Loucy (cell line): Measurements from ENCODE around the gene TTC29.
"Not testable (repeated sequence)": the region's sequence is repeated elsewhere in the genome, so short reads cannot be mapped to it uniquely, and the experiment has no call there.

Experiments used
- H2AFZ ChIP-seq: fragments of 200-600 bp; sonication (generic); 2 replicates; pipeline ENCODE4 v1.6.0; 2016; ENCODE audit warnings: antibody characterized with exemption, mild to moderate bottlenecking, low read length, moderate library complexity
- H3F3A ChIP-seq: fragments of 200-600 bp; 2 replicates; pipeline ENCODE4 v1.6.0; 2016; ENCODE audit warnings: antibody characterized with exemption, low read depth, mild to moderate bottlenecking
- H3K27me3 ChIP-seq: fragments of 200-600 bp; sonication (generic); 2 replicates; pipeline ENCODE4 v1.6.1; 2014; ENCODE audit warnings: low read length, mild to moderate bottlenecking; ENCODE audit not compliant: insufficient read depth, poor library complexity, severe bottlenecking
- H3K36me3 ChIP-seq: fragments of 200-600 bp; sonication (generic); 2 replicates; pipeline ENCODE4 v1.6.1; 2016; ENCODE audit warnings: low read length; ENCODE audit not compliant: insufficient read depth
- H3K4me1 ChIP-seq: fragments of 200-600 bp; sonication (generic); 2 replicates; pipeline ENCODE4 v1.5.1; 2014; ENCODE audit warnings: low read length, mild to moderate bottlenecking; ENCODE audit not compliant: insufficient read depth, poor library complexity, severe bottlenecking
- H3K4me2 ChIP-seq: fragments of 200-600 bp; sonication (generic); 2 replicates; pipeline ENCODE4 v1.6.0; 2014; ENCODE audit warnings: antibody characterized with exemption, low read length, low read depth, mild to moderate bottlenecking; ENCODE audit not compliant: poor library complexity, severe bottlenecking
- H3K4me3 ChIP-seq: fragments of 200-600 bp; sonication (generic); 2 replicates; pipeline ENCODE4 v1.5.1; 2014; ENCODE audit warnings: low read length, mild to moderate bottlenecking, mixed read lengths; ENCODE audit not compliant: poor library complexity, severe bottlenecking
- H3K79me2 ChIP-seq: fragments of 200-600 bp; sonication (generic); 2 replicates; pipeline ENCODE4 v1.6.1; 2014; ENCODE audit warnings: low read length; ENCODE audit not compliant: insufficient read depth
- H3K9ac ChIP-seq: fragments of 200-600 bp; sonication (generic); 2 replicates; pipeline ENCODE4 v1.6.0; 2014; ENCODE audit warnings: mild to moderate bottlenecking, low read depth, low read length, moderate library complexity; ENCODE audit not compliant: poor library complexity, severe bottlenecking
- H3K9me2 ChIP-seq: fragments of 200-600 bp; sonication (generic); replicated peaks from 2 replicates; pipeline ENCODE4 v1.6.1; 2016; ENCODE audit warnings: low read depth, low read length, mixed read lengths
- H3K9me3 ChIP-seq: fragments of 200-600 bp; sonication (generic); 2 replicates; pipeline ENCODE4 v1.6.1; 2014; ENCODE audit warnings: mild to moderate bottlenecking, antibody characterized with exemption, low read length, low read depth; ENCODE audit not compliant: insufficient read depth
- H4K20me1 ChIP-seq: fragments of 200-600 bp; sonication (generic); 2 replicates; pipeline ENCODE4 v1.6.0; 2014; ENCODE audit warnings: antibody characterized with exemption, low read length, mild to moderate bottlenecking; ENCODE audit not compliant: insufficient read depth, poor library complexity, severe bottlenecking
- EZH2phosphoT487 ChIP-seq: fragments of 200-600 bp; IDR thresholded peaks from 2 replicates; pipeline ENCODE4 v1.6.1; 2018; ENCODE audit warnings: antibody characterized with exemption, mild to moderate bottlenecking, moderate library complexity, borderline replicate concordance
- TF ChIP-seq, protein P1 (sequence below): fragments of 200-600 bp; sonication (generic); conservative IDR thresholded peaks from 2 replicates; pipeline ENCODE4 v1.5.1; 2014; ENCODE audit warnings: mild to moderate bottlenecking, antibody characterized with exemption, low read length

TTC29 gene

DNA sequence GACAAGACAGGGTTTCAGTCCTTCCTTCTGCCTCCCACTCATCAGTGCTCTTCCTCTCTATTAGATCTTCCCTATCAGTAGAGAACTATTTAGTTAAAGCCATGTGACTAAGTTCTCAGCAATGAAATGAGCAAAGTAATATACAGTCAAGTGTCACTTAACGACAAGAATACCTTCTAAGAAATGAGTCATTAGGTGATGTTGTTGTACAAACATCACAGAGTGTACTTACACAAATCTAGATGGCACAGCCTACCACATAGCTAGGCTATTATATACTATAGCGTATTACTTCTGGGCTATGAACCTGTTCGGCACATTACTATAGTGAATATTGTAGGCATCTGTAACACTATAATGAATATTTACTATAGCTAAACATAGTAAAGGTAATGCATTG lies 235.7 kb downstream of the TTC29 start:
- Histone ChIP-seq H3K4me2 (no peak overlapping the region), H2AFZ (no peak overlapping the region), H3K9me2 (no peaks in the 10 kb centered on the region), H3K4me3 (no peak overlapping the region), H3K9ac (no peak overlapping the region), H3K4me1 (no peaks in the 10 kb centered on the region), H3K9me3 (no peaks in the 10 kb centered on the region), H3K36me3 (no peaks in the 10 kb centered on the region), H3K79me2 (no peaks in the 10 kb centered on the region), H4K20me1 (no peaks in the 10 kb centered on the region), H3F3A (no peaks in the 10 kb centered on the region), H3K27me3 (no peaks in the 10 kb centered on the region)
- TF ChIP-seq, protein P1, sequence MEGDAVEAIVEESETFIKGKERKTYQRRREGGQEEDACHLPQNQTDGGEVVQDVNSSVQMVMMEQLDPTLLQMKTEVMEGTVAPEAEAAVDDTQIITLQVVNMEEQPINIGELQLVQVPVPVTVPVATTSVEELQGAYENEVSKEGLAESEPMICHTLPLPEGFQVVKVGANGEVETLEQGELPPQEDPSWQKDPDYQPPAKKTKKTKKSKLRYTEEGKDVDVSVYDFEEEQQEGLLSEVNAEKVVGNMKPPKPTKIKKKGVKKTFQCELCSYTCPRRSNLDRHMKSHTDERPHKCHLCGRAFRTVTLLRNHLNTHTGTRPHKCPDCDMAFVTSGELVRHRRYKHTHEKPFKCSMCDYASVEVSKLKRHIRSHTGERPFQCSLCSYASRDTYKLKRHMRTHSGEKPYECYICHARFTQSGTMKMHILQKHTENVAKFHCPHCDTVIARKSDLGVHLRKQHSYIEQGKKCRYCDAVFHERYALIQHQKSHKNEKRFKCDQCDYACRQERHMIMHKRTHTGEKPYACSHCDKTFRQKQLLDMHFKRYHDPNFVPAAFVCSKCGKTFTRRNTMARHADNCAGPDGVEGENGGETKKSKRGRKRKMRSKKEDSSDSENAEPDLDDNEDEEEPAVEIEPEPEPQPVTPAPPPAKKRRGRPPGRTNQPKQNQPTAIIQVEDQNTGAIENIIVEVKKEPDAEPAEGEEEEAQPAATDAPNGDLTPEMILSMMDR, result no peak
- no peak for TF ChIP-seq EZH2phosphoT487

DNA sequence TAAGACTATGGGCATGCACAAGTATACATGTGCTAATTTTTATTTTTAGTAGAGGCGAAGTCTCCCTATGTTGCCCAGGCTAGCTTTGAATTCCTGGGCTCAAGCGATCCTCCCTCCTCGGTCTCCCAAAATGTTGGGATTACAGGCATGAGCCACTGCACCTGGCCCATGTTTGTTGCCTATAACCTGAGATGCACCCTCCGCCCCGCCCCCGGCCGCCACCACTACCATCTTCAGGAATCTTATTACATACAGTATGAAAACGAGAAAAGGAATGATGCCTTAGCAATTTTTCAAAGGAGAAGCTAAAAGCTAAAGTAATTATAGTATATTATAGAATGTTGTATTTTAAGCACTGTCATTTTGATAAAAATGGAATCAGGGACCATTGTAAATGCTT lies 245.8 kb downstream of the TTC29 start:
- Histone ChIP-seq H2AFZ (no peak overlapping the region), H3K79me2 (no peaks in the 10 kb centered on the region), H3K36me3 (no peaks in the 10 kb centered on the region), H3K4me2 (no peak overlapping the region), H3K9ac (no peak overlapping the region), H3K9me3 (no peaks in the 10 kb centered on the region), H3K9me2 (no peaks in the 10 kb centered on the region), H4K20me1 (no peaks in the 10 kb centered on the region), H3K4me3 (no peak overlapping the region), H3F3A (no peaks in the 10 kb centered on the region), H3K27me3 (no peaks in the 10 kb centered on the region), H3K4me1 (no peaks in the 10 kb centered on the region)
- TF ChIP-seq, protein P1, result no peak
- no peak for TF ChIP-seq EZH2phosphoT487

DNA sequence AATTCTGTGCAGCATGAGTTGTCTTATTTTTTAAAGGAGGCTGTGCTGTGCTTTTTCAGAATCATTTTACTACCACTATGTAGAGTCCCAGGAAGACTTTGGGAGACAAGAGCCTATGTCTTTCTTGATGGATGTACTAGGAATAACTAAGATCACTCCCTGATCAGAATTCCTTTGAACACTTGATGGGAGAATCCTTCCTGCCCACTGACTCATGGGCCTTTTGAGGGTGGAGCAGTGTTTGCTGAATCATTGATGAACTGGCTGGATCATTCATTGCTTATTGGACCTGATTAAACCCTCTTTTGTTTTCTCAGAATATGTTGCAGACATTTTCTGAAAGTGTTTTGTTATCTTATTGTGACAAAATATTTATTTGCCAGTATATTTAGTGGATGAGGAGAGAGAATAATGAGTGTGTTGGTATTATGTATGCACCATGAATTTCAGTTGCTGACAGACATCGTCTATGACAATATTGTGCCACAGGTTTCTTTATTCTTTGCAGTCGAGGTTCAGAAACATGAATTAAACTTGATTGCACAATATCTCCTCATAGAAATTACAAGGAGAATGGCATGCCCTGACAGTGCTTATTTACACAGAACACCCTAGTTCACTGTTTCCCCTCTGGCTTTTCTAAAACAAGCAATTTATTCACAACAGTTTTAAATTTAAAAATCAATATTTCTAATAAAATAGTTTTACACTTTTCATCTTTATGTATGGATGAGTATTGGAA lies 270.7 kb downstream of the TTC29 start:
- Histone ChIP-seq H3K9ac (no peak overlapping the region), H3K4me2 (no peak overlapping the region), H2AFZ (no peak overlapping the region), H3K9me2 (no peaks in the 10 kb centered on the region), H3F3A (no peaks in the 10 kb centered on the region), H3K36me3 (no peaks in the 10 kb centered on the region), H3K4me3 (no peak overlapping the region), H4K20me1 (no peaks in the 10 kb centered on the region), H3K9me3 (no peaks in the 10 kb centered on the region), H3K27me3 (no peaks in the 10 kb centered on the region), H3K4me1 (no peaks in the 10 kb centered on the region), H3K79me2 (no peaks in the 10 kb centered on the region)
- no peak for TF ChIP-seq EZH2phosphoT487
- TF ChIP-seq, protein P1, result no peak

- not testable (repeated sequence) for H3K9me3 ChIP-seq, H2AFZ ChIP-seq, H3K27me3 ChIP-seq, H3K9ac ChIP-seq, H3K36me3 ChIP-seq, H3K79me2 ChIP-seq, H3F3A ChIP-seq, H3K4me2 ChIP-seq, H4K20me1 ChIP-seq, H3K9me2 ChIP-seq, H3K4me1 ChIP-seq, H3K4me3 ChIP-seq
Observed at GRCh38 chr4:146663968-146664311, 281.7 kb downstream of the TTC29 start.
